ENCODE data around the gene YY2. TPM values are rescaled to one million over a fixed set of nuclear protein-coding genes. Genes with fewer than 3 reads are reported as not detected.
"Not testable (repeated sequence)": the region's sequence is repeated elsewhere in the genome, so short reads cannot be mapped to it uniquely, and the experiment has no call there.

Gene YY2
- total RNA-seq, 3 donors from 2014 or later (not counting 1 experiment from before 2014, with no cell fraction given) = 0.92 to 1.9 (median 1.2) TPM

- Histone ChIP-seq H3K27me3 (ENCODE audit: control insufficient read depth, insufficient read depth, low read length) (no peaks in the 10 kb centered on the region), H3K4me3 (ENCODE audit: low read length) (no peak overlapping the region), H3K9me3 (ENCODE audit: control insufficient read depth, insufficient read depth, low read length) (no peaks in the 10 kb centered on the region), H3K4me1 (ENCODE audit: control insufficient read depth, insufficient read depth, low read length) (no peaks in the 10 kb centered on the region), H3K36me3 (ENCODE audit: control insufficient read depth, insufficient read depth, low read length) (no peaks in the 10 kb centered on the region), H3K27ac (ENCODE audit: low read length) (no peak overlapping the region)
- TF ChIP-seq, protein P1, sequence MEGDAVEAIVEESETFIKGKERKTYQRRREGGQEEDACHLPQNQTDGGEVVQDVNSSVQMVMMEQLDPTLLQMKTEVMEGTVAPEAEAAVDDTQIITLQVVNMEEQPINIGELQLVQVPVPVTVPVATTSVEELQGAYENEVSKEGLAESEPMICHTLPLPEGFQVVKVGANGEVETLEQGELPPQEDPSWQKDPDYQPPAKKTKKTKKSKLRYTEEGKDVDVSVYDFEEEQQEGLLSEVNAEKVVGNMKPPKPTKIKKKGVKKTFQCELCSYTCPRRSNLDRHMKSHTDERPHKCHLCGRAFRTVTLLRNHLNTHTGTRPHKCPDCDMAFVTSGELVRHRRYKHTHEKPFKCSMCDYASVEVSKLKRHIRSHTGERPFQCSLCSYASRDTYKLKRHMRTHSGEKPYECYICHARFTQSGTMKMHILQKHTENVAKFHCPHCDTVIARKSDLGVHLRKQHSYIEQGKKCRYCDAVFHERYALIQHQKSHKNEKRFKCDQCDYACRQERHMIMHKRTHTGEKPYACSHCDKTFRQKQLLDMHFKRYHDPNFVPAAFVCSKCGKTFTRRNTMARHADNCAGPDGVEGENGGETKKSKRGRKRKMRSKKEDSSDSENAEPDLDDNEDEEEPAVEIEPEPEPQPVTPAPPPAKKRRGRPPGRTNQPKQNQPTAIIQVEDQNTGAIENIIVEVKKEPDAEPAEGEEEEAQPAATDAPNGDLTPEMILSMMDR (IDR thresholded peaks at IDR 0.05) = no peak
- Mint-ChIP-seq H3K9me3 (no peaks in the 10 kb centered on the region), H3K4me3 (no peak overlapping the region), H3K27ac (no peak overlapping the region), H3K4me1 (peaks cover 6 to 7% of the 10 kb centered on the region in 2 donors), H3K36me3 (no peaks in the 10 kb centered on the region), H3K27me3 (ENCODE audit: low read depth in 2 of 2) (no peaks in the 10 kb centered on the region)
- ATAC-seq = no peak
- intact Hi-C loops (cut with micrococcal nuclease) = no loop called here
- no peak for DNase-seq
- no CpG with 5 or more reads among the region's 1 CpG for WGBS (ENCODE audit: insufficient coverage)
Observed at GRCh38 chrX:21863241-21863640, 7.5 kb downstream of the YY2 start.

DNA sequence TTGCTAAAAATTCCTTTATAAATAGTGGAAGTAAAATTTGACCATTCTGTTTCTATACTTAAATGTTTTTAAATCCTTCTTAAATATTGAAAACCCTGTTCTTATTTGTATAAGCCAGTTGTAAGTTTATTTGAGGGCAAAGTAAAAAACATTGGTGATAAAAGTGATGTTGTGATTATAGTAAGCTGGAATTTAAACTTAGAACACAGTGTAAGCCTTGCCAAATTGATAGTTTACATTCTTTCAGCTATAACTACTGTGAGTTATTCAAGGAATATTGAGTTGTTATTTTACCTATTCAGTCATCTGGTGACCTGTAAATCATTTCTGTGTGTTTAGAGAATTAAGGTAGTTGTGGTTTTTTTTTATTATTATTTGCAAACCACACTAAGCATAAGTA lies 9.6 kb downstream of the YY2 start:
- Mint-ChIP-seq H3K27me3 (ENCODE audit: low read depth in 2 of 2) (no peaks in the 10 kb centered on the region), H3K4me1 (peaks cover 6 to 10% of the 10 kb centered on the region in 2 donors), H3K4me3 (no peak overlapping the region), H3K9me3 (no peaks in the 10 kb centered on the region), H3K36me3 (no peaks in the 10 kb centered on the region), H3K27ac (no peak overlapping the region)
- Histone ChIP-seq H3K27ac (ENCODE audit: low read length) (no peak overlapping the region), H3K4me1 (ENCODE audit: control insufficient read depth, insufficient read depth, low read length) (no peaks in the 10 kb centered on the region), H3K36me3 (ENCODE audit: control insufficient read depth, insufficient read depth, low read length) (no peaks in the 10 kb centered on the region), H3K27me3 (ENCODE audit: control insufficient read depth, insufficient read depth, low read length) (no peaks in the 10 kb centered on the region), H3K4me3 (ENCODE audit: low read length) (no peak overlapping the region), H3K9me3 (ENCODE audit: control insufficient read depth, insufficient read depth, low read length) (no peaks in the 10 kb centered on the region)
- intact Hi-C loops (cut with micrococcal nuclease) = no loop called here
- no peak for DNase-seq
- TF ChIP-seq, protein P1 (IDR thresholded peaks at IDR 0.05) = no peak
- no peak for ATAC-seq

DNA sequence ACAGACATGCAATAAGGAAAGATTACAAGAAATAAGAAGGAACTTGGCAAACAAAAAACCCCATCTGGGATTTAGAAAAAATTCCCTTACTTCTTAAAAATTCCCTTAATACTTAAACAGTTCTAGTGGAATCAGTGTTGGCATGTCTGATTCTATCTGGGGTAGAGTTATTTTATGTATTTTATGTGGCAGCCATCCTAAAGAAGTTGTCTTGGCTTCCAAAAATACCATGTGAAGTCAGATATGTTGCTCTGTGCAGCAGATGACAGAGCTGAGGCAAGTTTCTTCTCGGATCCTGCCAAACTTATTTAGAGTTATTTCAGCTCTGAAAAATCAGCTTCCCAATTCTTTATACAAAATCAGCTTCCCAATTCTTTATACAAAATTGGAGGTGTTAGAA lies 14.7 kb downstream of the YY2 start:
- Histone ChIP-seq H3K27ac (ENCODE audit: low read length) (no peak overlapping the region), H3K27me3 (ENCODE audit: control insufficient read depth, insufficient read depth, low read length) (no peaks in the 10 kb centered on the region), H3K36me3 (ENCODE audit: control insufficient read depth, insufficient read depth, low read length) (no peaks in the 10 kb centered on the region), H3K9me3 (ENCODE audit: control insufficient read depth, insufficient read depth, low read length) (no peaks in the 10 kb centered on the region), H3K4me3 (ENCODE audit: low read length) (no peak overlapping the region), H3K4me1 (ENCODE audit: control insufficient read depth, insufficient read depth, low read length) (no peaks in the 10 kb centered on the region)
- Mint-ChIP-seq H3K27ac (no peak overlapping the region), H3K27me3 (ENCODE audit: low read depth in 2 of 2) (no peaks in the 10 kb centered on the region), H3K4me3 (no peak overlapping the region), H3K9me3 (no peaks in the 10 kb centered on the region), H3K4me1 (peaks cover 0 to 5% of the 10 kb centered on the region in 2 donors), H3K36me3 (no peaks in the 10 kb centered on the region)
- intact Hi-C loops (cut with micrococcal nuclease) = no loop called here
- DNase-seq (no peak), ATAC-seq (no peak)
- TF ChIP-seq, protein P1 (IDR thresholded peaks at IDR 0.05) = no peak
- no CpG with 5 or more reads among the region's 1 CpG for WGBS (ENCODE audit: insufficient coverage)

- Mint-ChIP-seq H3K9me3 (no peaks in the 10 kb centered on the region), H3K27ac (no peak overlapping the region), H3K36me3 (no peaks in the 10 kb centered on the region), H3K4me1 (peaks cover 0 to 4% of the 10 kb centered on the region in 2 donors), H3K4me3 (no peak overlapping the region), H3K27me3 (ENCODE audit: low read depth in 2 of 2) (no peaks in the 10 kb centered on the region)
- no peaks in the 10 kb centered on the region for H3K27me3 ChIP-seq (ENCODE audit: control insufficient read depth, insufficient read depth, low read length)
- H3K36me3 ChIP-seq (ENCODE audit: control insufficient read depth, insufficient read depth, low read length) = no peaks in the 10 kb centered on the region
- no peaks in the 10 kb centered on the region for H3K9me3 ChIP-seq (ENCODE audit: control insufficient read depth, insufficient read depth, low read length)
- ATAC-seq (no peak), DNase-seq (no peak)
- TF ChIP-seq, protein P1 (IDR thresholded peaks at IDR 0.05) = no peak
- H3K4me1 ChIP-seq (ENCODE audit: control insufficient read depth, insufficient read depth, low read length) = no peaks in the 10 kb centered on the region
- no peak overlapping the region for H3K4me3 ChIP-seq (ENCODE audit: low read length)
- H3K27ac ChIP-seq (ENCODE audit: low read length) = no peak overlapping the region
- intact Hi-C loops (cut with micrococcal nuclease) = no loop called here
- WGBS (ENCODE audit: insufficient coverage) = 100% methylated on average over 2 of the region's 4 CpGs
Observed at GRCh38 chrX:21873063-21873775, 17.4 kb downstream of the YY2 start.

DNA sequence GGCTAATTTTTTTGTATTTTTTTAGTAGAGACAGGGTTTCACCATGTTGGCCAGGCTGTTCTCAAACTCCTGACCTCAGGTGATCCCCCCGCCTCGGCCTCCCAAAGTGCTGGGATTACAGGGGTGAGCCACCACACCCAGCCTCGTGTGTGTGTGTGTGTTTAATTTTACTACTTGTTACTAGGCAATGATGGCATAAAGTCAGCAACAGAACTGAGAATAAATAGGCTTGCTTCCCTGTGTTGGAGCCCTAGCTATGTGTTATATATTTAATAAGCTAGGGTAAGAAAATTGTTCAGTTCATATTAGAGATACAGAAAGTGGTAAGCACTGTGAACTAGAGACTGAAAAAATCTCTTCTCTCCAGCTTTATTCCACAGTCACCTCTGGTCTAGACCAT lies 18.4 kb downstream of the YY2 start:
- H3K4me3 Mint-ChIP-seq; H3K27ac ChIP-seq (ENCODE audit: low read length); H3K27me3 ChIP-seq (ENCODE audit: control insufficient read depth, insufficient read depth, low read length); H3K27me3 Mint-ChIP-seq (ENCODE audit: low read depth in 2 of 2); H3K9me3 ChIP-seq (ENCODE audit: control insufficient read depth, insufficient read depth, low read length); H3K27ac Mint-ChIP-seq; ATAC-seq; H3K36me3 Mint-ChIP-seq; H3K36me3 ChIP-seq (ENCODE audit: control insufficient read depth, insufficient read depth, low read length); H3K4me1 ChIP-seq (ENCODE audit: control insufficient read depth, insufficient read depth, low read length); DNase-seq; H3K4me3 ChIP-seq (ENCODE audit: low read length); H3K4me1 Mint-ChIP-seq; intact Hi-C loops (cut with micrococcal nuclease); H3K9me3 Mint-ChIP-seq: not testable (repeated sequence)
- WGBS (ENCODE audit: insufficient coverage) = 92% methylated on average over 3 of the region's 3 CpGs

Data from natural killer cell (primary cell).